ENCODE measurements around the gene SYNE2. TPM values are rescaled to one million over a fixed set of nuclear protein-coding genes. Genes with fewer than 3 reads are reported as not detected.

The SYNE2 gene
- total and polyA plus RNA-seq, 2 of the 8 experiments (the other 6 are each of a cell fraction or from before 2014, with no cell fraction given) = 32.6 to 46.1 TPM

DNA sequence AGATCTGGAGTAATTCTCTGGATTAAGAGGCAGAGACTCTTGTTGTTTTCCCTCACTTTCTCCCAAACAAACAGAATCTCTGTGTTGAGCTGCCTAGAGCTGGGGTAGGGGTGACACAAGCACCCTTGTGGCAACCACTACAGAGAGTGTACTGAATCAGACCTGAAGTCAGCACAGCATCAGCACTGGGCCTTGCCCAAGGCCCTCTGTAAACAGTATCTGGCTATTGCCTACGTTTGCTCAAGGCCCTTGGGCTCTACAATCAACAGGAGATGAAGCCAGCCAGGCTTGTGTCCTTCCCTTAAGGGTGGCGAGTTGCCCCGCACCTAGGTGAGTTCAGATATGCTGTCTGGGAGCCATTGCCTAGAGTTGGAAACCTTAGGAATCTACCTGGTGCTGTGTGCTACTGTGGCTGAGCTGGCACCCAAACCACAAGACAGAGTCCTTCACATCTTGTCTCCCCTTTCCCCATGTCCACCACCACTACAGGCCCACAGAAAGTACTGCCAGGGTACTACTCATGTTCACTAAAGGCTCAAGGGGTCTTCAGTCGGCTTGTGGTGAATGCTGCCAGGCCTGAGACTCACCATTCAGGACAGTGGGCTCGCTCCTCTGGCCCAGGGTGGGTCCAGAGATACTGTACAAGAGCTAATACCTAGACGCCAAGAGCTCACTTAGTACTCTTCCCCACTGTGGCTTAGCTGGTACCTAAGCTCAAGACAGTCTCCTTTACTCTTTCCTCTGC, 206.8 kb downstream of the SYNE2 start:
- Histone ChIP-seq H3K4ac (replicated peaks; ENCODE audit: insufficient read length, low read depth, low read length) (no peak overlapping the region), H3K23ac (ENCODE audit: insufficient read length) (no peak overlapping the region), H3K9me3 (ENCODE audit: insufficient read depth in 2 of 2, low read depth in 1 of 2, low read length in 1 of 2) (no peaks in the 10 kb centered on the region), H3K27me3 (replicated peaks in 1 of 4; ENCODE audit: control insufficient read depth in 3 of 4, extremely low read depth in 1 of 4, insufficient read depth in 3 of 4, low read length in 3 of 4) (no peaks in the 10 kb centered on the region), H3K18ac (ENCODE audit: extremely low read depth, low read length) (peak overlapping the region; percentile 89), H4K20me1 (replicated peaks in 1 of 2; ENCODE audit: control insufficient read depth in 1 of 2, insufficient read depth in 2 of 2, low read length in 2 of 2) (no peaks in the 10 kb centered on the region), H3K4me1 (replicated peaks in 1 of 4; ENCODE audit: control insufficient read depth in 3 of 4, insufficient read depth in 4 of 4, low read length in 3 of 4) (peaks cover 0 to 12% (median 5%) of the 10 kb centered on the region in 4 experiments; a peak in 3 of 7 replicates), H3K56ac (replicated peaks; ENCODE audit: insufficient read length, low read depth, low read length) (no peak overlapping the region), H4K91ac (replicated peaks; ENCODE audit: insufficient read length, low read length) (peak overlapping the region; percentile 69), H2BK20ac (ENCODE audit: low read length) (peak overlapping the region; percentile 80), H3K79me2 (ENCODE audit: control insufficient read depth in 1 of 2, insufficient read depth in 2 of 2, low read length in 2 of 2) (no peaks in the 10 kb centered on the region), H3K9ac (replicated peaks in 1 of 4; ENCODE audit: extremely low read depth in 1 of 4, low read depth in 3 of 4, low read length in 3 of 4) (no peak overlapping the region), H3K27ac (ENCODE audit: low read depth, low read length) (peak overlapping the region; percentile 57; the same call in 1 of the 2 replicates), H3K23me2 (ENCODE audit: low read depth, low read length) (no peaks in the 10 kb centered on the region), H2BK120ac (replicated peaks; ENCODE audit: low read depth, low read length) (no peak overlapping the region), H4K5ac (ENCODE audit: insufficient read length, low read depth, low read length) (no peak overlapping the region), H2AFZ (ENCODE audit: low read length) (no peak overlapping the region), H3K4me2 (ENCODE audit: insufficient read depth in 1 of 2, low read depth in 2 of 2, low read length in 2 of 2) (no peak overlapping the region), H3K79me1 (ENCODE audit: low read depth, low read length) (no peaks in the 10 kb centered on the region), H2AK5ac (ENCODE audit: low read depth, low read length) (peak overlapping the region; percentile 91; the same call in 1 of the 2 replicates), H2BK12ac (ENCODE audit: low read depth, low read length) (peak overlapping the region; percentile 94), H3K14ac (ENCODE audit: insufficient read length) (no peak overlapping the region), H2BK5ac (ENCODE audit: low read depth, low read length) (peak overlapping the region; percentile 93), H2BK15ac (ENCODE audit: low read length) (peak overlapping the region; percentile 92; the same call in 1 of the 2 replicates), H4K8ac (ENCODE audit: extremely low read depth, insufficient read depth, low read length) (peak overlapping the region; percentile 68), H3K36me3 (ENCODE audit: control insufficient read depth in 2 of 4, insufficient read depth in 4 of 4, low read length in 3 of 4) (peaks cover 0 to 8% (median 0%) of the 10 kb centered on the region in 4 experiments; a peak in 3 of 8 replicates), H3K4me3 (ENCODE audit: extremely low read depth in 1 of 4, insufficient read depth in 2 of 4, low read depth in 3 of 4, low read length in 4 of 4) (no peak overlapping the region)
- CTCF ChIA-PET (ENCODE audit: partially characterized antibody) = interaction anchor here (0.8 to 1.8 kb wide), 15 partner anchors 11 to 236 kb away, joined by 3 to 11 read pairs (median 4); no protein-coding TSS in a partner anchor
- FAIRE-seq (no peak), DNase-seq (ENCODE audit: low read depth in 1 of 2, low spot score in 2 of 2) (no peak)
- 91% methylated on average over 6 of the region's 6 CpGs; no CpG with 5 or more reads in 1 of the 2 experiments for WGBS, 2 experiments (ENCODE audit: extremely low coverage in 1 of 2, insufficient coverage in 1 of 2, insufficient read length in 1 of 2, insufficient replicate concordance in 2 of 2, low coverage in 1 of 2, low lambda C conversion rate in 2 of 2, missing lambda C conversion rate in 1 of 2)
- POLR2A ChIA-PET (ENCODE audit: partially characterized antibody) = interaction anchor here (1.4 kb wide), 1 partner anchor 16 kb away, joined by 3 read pairs; no protein-coding TSS in a partner anchor

Data from H1 (cell line).